Smooth muscle cell of trachea (primary cell): ENCODE results near the gene PRR23E. TPM values are rescaled to one million over a fixed set of nuclear protein-coding genes. Genes with fewer than 3 reads are reported as not detected.

ENCODE experiments used
- total RNA-seq: library from RNA; depleted of rRNA; stranded (reverse); fragments of >200 nt; gene quantifications from 2 replicates; pipeline ENCODE4 v1.2.1, GENCODE V29; 2014

Gene PRR23E
- not detected in 2 replicates for total RNA-seq

GRCh38 chr3:127192576-127193232 lies at the start of gene PRR23E:
TSS of gene PRR23E (plus strand) at chr3:127193131. CDS start at chr3:127196686, 3,555 bp downstream.

Other genes with a start within 250 kb of the PRR23E start
- 45.5 and 87.7 TPM in 2 replicates for gene PLXNA1, start 210.0 kb upstream of the PRR23E start, total RNA-seq
- not detected in 2 replicates for gene PRR20G, start 94.9 kb downstream of the PRR23E start, total RNA-seq